Astrocyte of the spinal cord (primary cell): Measurements from ENCODE around the gene IGF2.

ENCODE experiments used
- DNase-seq: peaks from one replicate; pipeline ENCODE4 v3.0.0; 2011; ENCODE audit warnings: low read depth, low spot score
- H3K4me3 ChIP-seq: 2 replicates; pipeline ENCODE4 v1.5.1; 2011; ENCODE audit warnings: low read depth, mild to moderate bottlenecking, low read length, moderate library complexity
- CTCF ChIP-seq: IDR thresholded peaks from 2 replicates; pipeline ENCODE4 v1.5.1; 2012; ENCODE audit warnings: low read depth, mild to moderate bottlenecking, low read length, inconsistent platforms
- in situ Hi-C: cut with HindIII; loops from 2 replicates; pipeline ENCODE4 v1.10.0; 2017; ENCODE audit warnings: low sequenced_read_pairs

IGF2 gene

GRCh38 chr11:2099516-2100349 lies 39.5 kb downstream of the IGF2 start:
- no peak overlapping the region for H3K4me3 ChIP-seq
- in situ Hi-C loops, result no loop called here
- no peak for DNase-seq
- TF ChIP-seq CTCF, result no peak

- in situ Hi-C loops, result no loop called here
- no peak for DNase-seq
- H3K4me3 ChIP-seq, result no peak overlapping the region
- no peak for TF ChIP-seq CTCF
These were observed 40.3 kb downstream of the IGF2 start for GRCh38 chr11:2098691-2099515.

- no peak for TF ChIP-seq CTCF
- no peak for DNase-seq
- in situ Hi-C loops, result no loop called here
- no peak overlapping the region for H3K4me3 ChIP-seq
These were observed 41.0 kb downstream of the IGF2 start for GRCh38 chr11:2097998-2098690.

- in situ Hi-C loops, result no loop called here
- no peak overlapping the region for H3K4me3 ChIP-seq
- no peak for TF ChIP-seq CTCF
- DNase-seq, result peak; percentile 91
These were observed 41.7 kb downstream of the IGF2 start for GRCh38 chr11:2097356-2097997.

GRCh38 chr11:2096919-2097301 lies 42.3 kb downstream of the IGF2 start:
- no peak overlapping the region for H3K4me3 ChIP-seq
- in situ Hi-C loops, result no loop called here
- TF ChIP-seq CTCF, result no peak
- no peak for DNase-seq
